GM21619 (cell line): ENCODE results near the gene TMCC1.
"Not testable (repeated sequence)": the region's sequence is repeated elsewhere in the genome, so short reads cannot be mapped to it uniquely, and the experiment has no call there.

Source experiments
- ATAC-seq: cut with Tn5 transposase; IDR thresholded peaks from one replicate; pipeline ENCODE4 v1.9.1; 2021; ENCODE audit not compliant: unreplicated experiment

Gene TMCC1

DNA sequence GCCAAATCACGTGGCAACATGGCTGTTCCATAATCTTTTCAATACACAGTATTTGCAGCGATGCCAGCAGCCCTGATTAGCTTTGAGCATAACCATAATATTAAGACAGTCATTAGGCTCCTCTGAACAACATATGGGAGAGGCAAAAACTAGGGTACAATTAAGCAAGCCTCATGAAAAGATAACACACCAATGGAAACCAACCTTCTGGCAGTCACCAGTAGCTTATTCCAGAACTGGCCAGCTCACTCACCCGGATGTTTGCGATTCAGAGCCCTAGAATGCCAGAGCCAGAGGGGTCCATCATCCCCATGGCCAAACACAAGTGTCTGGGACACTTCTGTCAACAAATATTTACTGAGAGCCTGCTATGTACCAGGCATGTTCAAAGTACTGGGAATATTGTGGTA is 238.2 kb downstream of the TMCC1 start:
- ATAC-seq: no peak

DNA sequence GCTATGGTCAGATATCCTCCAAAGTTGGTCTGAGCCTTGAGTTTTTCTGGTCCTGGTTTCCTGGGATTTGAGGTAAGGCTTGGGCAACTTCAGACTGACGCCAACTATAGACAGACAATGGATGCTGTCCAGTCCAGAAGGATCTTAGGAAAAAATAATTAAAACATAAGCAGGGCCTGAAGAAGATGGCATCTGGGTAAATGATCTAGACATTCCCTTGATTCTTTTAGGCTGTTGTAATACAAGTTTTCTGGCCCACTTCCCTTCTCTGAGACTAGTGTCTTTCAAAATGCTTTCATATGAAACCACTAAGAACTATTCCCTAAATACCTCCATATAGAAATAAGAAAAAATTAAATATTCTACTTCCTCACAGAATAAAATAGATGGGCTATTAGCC is 239.4 kb downstream of the TMCC1 start:
- no peak for ATAC-seq

DNA sequence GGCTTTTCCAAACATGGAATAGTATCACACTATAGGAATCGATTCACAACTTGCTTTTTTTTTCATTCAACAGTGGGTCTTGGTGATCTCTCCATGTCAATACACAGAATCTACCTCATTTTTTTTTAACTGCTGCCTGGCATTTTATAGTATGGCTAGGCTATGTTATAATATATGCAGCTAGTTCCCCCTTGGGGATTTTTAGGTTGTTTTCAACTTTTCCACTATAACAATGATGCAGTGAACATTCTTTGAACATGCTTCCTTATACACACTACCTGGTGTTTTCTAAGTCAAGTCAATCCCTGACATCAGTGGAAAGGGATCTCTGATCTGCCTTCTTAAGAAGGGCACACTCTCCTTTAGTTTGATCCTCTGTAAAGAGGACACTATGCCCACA is 240.5 kb downstream of the TMCC1 start:
- ATAC-seq: no peak

DNA sequence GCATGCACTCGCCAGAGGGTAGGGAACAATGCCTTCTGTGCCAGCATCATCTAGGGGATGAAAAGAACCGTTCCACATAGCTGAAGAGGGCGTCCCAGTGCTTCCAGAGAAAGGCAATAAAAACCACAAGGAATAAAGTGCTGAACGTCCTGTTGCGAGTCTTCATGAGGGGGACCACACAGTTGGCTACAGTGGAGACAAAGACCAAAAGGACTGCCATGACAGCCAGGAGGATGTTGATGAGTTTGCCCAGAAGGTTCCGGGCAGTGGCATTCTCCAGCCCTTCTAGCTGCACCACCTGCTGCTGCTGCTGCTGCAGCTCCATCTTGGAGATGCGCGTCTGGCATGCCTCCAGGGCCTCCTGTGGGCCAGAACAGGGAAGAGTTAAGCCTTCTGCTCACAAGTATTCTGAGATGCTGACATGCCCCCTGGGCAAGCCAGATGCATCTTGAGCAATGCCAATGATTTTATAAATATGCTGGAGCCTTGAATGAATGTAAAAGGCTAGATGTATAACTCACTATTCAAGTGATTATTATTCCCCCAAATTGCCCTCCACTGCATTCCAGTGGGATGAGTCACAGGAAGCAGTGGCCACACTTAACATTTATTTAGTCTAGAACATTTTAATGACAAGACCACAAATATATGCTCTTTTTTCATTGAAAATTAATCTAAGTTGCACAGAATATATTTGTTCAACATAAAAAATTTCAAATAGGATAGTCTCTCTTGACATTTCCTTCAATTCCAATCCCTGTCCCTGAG is 241.9 kb downstream of the TMCC1 start:
- ATAC-seq: no peak

DNA sequence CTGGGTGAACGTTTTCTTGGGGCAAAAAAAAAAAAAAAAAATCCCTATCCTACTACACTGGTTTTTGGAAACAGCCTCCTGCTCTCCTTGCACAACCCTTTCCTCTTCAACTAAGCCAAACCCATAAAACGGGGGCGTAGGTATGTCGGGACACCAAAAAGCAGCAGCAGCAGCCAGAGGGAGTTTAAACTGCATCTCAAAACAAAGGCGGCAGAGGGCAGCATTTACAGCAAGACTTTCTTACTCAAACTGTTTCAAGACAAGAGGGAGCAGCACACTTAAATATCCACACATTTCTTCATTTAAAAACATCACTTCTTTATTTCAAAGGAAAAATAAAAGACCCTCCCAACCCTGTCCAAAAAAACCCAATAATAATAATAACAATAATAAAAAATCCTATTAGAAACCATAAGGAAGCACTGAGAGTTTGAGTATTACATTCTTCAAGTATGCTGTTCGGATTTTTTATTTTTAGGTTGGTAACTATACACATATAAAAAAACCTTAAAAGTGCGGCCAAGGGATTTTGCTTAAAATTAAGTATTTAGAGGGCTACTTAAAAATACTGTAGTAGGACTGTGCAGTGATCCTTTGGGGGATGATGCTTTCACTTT is 243.1 kb downstream of the TMCC1 start:
- ATAC-seq: no peak

DNA sequence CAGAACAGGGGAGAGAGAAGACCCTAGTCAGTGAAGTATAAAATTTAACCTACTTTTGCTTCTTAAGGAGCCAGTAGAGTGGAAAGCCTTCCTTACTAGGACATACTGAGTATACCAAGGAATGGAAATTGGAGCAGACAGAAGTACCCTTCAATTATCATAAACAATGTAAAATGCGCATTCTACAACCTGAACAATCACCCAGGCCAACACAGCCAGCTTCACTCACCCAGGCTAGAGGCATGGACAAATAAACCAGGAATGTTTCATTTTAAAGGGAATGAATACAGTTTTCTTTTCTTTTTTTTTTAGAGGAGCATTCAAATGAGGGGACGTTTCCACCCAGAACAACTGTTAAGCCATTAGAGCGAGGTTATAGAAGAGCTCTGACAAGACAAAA is 245.1 kb downstream of the TMCC1 start:
- ATAC-seq: no peak

DNA sequence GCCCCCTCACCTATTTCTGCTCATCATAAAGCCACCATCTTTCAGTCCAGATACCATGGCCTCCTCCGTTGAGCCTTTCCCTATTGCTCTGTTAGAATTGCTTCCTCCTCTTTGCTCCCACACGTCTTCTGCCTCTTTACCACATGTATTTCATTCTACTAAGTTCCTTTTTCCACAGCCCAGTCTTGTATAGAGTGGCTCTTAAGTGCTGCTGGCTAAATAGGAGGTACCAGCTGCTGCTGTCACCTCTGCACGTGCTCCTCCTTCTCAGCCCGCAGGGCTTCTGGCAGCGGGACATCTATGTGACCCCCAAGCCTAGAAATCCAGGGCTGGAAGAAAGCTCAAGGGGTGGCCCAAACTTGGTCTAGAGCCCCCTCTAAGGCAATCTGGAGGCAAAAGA is 248.2 kb downstream of the TMCC1 start:
- no peak for ATAC-seq

DNA sequence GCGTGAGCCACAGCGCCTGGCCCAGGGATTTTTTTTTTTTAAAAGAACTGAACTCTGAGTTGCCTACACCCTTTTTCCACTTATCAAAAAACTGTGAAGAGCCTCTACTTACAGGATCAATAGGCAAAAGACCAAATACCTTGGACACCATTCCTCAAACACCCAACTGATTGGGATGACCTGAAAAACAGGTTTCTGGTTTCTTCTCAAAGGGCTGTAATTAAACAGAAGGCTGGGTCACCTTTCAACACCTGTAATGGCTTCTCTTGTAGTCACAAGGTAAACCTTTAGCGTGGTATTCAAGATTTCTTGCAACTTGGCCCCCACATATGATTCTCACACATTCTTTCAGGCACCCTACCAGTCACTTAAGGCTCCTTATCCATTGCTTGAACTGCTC is 248.7 kb downstream of the TMCC1 start:
- ATAC-seq: no peak

DNA sequence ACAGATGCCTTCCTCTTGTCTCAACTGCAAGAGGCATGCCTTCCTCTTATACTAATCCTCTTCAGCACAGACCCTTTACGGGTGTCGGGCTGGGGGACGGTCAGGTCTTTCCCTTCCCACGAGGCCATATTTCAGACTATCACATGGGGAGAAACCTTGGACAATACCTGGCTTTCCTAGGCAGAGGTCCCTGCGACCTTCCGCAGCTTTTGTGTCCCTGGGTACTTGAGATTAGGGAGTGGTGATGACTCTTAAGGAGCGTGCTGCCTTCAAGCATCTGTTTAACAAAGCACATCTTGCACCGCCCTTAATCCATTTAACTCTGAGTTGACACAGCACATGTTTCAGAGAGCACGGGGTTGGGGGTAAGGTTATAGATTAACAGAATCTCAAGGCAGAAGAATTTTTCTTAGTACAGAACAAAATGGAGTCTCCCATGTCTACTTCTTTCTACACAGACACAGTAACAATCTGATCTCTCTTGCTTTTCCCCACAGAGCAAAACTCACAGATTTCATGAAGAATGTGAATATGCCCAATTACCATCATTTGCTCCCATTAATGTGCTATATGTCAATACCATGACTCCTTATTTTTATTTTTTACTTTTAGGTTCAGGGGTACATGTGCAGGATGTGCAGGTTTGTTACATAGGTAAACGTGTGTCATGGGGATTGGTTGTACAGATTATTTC is 251.8 kb downstream of the TMCC1 start:
- not testable (repeated sequence) for ATAC-seq

DNA sequence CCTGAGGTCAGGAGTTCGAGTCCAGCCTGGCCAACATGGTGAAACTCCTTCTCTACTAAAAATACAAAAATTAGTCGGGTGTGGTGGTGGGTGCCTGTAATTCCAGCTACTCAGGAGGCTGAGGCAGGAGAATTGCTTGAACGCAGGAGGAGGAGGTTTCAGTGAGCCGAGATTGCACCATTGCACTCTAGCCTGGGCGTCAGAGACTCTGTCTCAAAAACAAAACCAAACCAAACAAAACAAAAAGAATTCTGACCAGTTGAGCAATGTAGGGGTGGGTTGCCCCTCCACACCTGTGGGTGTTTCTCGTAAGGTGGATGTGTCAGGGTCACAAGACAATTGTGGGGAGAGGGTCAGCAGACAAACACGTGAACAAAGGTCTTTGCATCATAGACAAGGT is 252.5 kb downstream of the TMCC1 start:
- ATAC-seq: not testable (repeated sequence)

DNA sequence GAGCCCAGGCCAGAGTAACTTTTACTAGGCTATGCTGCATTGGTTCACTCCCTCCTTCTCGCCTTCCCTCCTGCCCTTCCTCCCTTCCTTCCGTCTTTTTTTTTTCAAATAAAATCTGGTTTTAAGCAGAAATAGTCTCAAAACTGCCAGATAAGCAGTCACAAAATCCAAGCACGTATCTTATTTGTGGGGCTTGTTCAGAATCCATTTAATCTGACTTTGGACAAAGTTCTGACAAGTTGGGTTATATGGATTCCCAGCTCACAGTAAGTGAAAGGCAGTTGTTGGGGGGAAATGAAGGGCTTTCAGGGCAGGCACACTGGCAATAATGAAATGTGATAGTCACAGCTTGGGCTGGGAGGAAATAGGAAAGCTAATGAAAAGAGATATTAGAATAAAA is 255.0 kb downstream of the TMCC1 start:
- no peak for ATAC-seq

DNA sequence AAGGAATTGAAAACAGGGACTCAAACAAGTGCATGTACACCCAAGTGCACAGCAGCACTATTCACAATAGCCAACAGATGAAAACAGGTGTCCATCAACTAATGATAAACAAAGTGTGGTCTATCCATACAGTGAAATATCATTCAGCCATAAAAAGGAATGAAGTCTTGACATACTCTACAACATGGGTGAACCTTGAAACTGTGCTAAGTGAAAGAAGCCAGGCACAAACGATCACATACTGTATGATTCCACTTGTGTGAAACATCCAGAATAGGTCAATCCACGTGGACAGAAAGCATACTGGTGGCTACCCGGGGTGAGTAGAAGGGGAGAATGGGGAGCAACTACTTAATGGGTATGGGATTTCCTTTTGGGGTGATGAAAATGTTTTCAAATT is 257.4 kb downstream of the TMCC1 start:
- no peak for ATAC-seq

DNA sequence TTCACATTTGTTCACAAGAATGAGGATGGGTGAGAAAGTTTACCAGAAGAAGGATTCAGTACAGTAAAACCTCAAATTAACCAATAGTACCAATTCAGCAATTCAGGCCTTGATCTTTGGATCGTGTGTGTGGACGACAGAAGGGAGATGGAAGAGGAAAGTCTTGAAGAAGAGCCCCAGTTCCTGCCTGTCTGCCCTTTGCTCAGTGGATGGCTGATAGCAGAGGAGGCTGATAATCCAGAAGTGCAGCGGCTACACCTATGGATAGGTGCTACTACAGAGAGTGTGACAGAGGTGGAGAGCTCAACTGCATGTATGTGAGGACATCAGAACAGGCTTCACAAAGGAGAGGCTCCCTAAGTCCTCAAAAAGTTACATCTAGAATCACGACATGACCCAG is 257.9 kb downstream of the TMCC1 start:
- ATAC-seq: no peak

DNA sequence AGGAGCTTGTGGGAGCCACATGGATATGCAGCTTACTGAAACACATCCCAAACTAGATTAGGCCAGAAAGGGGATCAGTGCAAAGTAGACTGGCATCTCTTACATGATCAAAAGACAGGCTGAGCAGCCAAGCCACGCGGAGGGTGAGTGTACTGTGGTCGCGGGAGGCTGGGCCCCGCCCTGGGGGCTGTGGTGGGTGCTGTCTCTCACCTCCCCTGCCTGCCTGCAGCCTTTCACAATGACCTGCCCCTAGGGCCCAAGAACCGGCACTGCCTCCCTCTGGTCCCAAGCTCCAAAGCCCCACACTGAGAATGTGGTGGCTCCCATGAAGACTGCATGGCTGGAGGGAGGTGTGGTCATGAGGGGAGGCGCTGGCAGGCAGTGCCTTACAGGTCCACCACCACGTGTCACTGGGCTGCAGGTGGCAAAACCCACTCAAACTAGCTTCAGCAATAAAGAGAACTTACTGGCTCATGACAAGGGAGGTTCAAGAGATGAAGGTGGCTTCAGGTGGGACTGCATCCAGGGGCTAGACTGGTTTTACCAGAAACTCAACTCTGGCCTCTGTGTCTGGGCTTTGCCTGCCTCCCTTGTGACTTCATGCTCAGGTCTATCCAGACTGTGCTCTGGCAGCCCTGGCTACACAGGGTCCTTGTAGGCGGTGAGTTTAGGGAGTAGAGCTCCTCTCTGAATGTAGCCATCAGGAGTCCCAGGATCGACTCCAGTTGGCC is 259.6 kb downstream of the TMCC1 start:
- ATAC-seq: no peak

DNA sequence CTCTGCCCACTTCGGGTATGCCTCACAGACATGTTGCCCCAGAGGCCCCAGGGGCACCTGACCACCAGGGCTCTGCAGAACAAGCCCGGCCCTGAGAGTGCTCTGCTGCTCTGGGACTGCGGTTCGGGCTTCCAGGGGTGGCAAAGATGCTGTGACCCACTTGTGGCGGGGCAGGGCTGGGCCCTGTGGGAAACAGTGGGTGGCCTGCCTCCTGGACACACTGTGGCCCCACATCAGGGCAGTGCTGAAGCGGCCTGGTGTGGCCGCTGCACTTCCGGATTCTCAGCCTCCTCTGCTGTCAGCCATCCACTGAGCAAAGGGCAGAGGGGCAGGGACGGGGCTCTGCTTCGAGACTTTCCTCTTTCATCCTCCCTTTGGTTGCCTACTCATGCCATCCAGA is 260.5 kb downstream of the TMCC1 start:
- ATAC-seq: no peak

DNA sequence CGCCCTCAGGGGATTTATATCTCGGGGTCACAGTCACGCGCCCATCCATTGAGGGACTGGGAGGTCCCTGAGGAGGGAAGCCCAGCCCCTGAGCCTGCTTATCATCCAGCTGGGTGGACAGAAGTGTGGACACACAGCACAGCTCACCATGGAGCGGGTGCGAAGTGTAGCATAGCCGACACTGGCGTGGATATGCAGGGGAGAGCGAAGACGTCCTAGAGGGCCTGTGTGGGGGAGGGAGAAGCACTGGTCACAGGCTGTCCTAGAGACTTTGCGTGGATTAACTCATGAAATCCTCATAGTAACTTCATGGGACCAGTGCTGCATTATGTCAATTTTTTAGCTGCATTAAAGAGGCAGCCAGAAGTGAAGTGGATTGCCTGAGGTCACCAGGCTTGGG is 261.0 kb downstream of the TMCC1 start:
- no peak for ATAC-seq

DNA sequence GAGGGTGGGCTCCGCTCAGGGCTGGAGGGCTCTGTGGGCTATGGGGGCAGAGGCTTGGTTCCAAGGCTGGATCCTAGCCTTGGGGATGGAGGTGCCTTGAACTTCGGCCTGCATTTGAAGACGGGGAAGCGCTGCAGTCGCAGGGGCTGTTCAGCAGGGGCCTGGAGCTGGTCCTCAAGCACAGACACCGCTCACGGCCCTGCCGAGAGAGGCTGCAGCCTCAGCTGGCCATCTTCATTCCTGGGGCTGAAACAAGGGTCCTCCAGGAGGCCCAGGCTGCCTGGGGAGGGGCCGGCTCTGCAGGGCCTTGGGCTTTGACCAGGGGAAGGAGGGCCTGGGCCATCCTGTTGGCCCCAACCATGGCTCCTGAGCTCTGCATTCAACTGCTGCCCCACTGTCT is 261.5 kb downstream of the TMCC1 start:
- no peak for ATAC-seq

DNA sequence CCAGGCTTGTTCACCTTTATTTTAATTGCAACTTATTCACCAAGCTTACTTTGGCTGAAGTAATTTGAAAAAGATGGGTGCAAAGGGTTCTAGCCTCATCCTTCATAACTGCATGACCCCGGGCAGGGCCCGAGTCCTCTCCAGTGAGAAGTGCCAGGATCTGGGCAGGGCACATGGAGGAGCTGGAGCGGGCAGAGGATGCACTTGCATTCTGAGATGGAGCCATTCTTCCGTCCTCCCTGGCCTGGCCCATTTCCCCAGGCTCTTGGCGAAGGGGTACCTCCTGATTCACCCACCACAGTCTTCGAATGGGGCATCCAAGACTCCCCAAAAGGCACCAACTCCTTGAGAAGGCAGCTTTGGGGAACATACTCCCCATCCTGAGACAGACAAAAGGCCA is 264.5 kb downstream of the TMCC1 start:
- no peak for ATAC-seq

DNA sequence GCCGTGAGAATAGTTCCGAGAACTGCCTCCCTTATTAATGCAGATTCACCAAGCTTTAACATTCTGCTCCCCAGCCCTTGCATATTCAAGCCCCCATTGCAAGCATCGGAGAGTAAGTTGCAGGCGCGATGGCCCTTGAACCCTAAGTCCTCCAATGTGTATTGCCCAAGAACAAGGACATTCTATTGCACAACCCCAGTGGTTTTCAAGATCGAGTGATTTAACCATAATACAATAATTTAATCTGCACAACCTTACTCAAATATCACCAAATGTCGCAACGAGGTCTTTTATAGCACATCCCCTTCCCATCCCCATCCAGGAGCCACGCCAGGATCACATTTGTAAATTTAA is 265.4 kb downstream of the TMCC1 start:
- no peak for ATAC-seq

DNA sequence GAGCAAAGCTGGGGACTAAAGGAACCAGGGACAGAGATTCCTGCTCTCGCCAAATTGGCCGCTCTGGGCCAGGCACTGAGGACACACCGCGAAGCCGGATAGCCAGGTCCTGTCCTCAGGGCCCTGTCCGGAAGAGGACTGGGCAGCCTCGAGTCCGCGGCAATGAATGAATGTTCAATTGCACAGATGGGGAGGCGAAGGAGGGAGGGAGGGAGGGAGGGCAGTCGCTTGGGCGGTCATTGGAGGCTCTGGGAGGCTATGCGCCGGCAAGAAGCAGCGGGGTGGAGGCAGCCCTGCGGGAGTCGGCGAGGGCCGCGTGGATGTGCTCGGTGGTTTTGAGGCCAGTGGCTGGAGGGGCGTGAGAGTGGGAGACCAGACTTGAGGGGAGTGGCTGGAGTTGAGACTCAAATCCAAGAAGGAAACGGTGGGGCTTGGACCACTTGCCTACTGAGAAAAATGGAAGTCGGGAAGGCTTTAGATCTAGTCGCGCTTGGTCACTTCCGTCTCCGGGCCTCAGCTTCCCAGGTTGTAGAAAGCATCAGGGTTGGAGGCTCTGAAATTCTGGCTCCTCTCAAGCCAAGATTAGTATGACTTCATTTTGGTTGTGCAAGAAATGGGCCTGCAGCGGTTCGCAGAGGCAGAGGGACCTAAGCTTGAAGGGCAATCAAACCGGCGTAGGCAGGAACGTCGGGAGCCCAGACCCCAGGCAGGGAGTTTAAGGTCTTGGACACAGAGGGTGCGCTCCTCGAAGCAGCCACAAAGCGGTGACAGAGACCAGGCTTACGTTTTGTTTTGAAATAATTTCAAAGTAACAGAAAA is 266.0 kb downstream of the TMCC1 start:
- ATAC-seq: peak; percentile 47
